ENCODE measurements around the gene CFAP161.

DNA sequence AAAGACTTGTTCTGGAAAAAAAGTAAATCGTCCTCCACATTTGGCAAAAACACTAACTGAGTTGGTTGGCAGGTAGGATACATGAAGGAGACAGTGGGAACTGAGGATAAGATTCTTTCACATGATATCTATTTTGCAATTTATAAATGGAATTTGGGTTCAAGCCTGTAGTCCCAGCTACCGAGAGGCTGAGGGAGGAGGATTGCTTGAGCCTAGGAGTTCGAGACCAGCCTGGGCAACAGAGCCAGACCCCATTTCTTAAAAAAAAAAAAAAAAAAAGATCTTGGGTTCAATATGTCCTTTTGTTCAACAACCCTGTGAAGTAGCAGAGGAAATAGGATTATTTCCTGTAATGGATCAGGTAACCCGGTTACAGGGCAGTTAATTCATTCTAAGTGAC is 35.7 kb upstream of the CFAP161 start:
- TF ChIP-seq, protein P1, sequence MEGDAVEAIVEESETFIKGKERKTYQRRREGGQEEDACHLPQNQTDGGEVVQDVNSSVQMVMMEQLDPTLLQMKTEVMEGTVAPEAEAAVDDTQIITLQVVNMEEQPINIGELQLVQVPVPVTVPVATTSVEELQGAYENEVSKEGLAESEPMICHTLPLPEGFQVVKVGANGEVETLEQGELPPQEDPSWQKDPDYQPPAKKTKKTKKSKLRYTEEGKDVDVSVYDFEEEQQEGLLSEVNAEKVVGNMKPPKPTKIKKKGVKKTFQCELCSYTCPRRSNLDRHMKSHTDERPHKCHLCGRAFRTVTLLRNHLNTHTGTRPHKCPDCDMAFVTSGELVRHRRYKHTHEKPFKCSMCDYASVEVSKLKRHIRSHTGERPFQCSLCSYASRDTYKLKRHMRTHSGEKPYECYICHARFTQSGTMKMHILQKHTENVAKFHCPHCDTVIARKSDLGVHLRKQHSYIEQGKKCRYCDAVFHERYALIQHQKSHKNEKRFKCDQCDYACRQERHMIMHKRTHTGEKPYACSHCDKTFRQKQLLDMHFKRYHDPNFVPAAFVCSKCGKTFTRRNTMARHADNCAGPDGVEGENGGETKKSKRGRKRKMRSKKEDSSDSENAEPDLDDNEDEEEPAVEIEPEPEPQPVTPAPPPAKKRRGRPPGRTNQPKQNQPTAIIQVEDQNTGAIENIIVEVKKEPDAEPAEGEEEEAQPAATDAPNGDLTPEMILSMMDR (IDR thresholded peaks at IDR 0.05) = no peak
- TF ChIP-seq POLR2A (IDR thresholded peaks at IDR 0.05) = no peak
- TF ChIP-seq POLR2AphosphoS5 (IDR thresholded peaks at IDR 0.05) = no peak
